ENCODE data around the gene GPR37L1. TPM values are rescaled to one million over a fixed set of nuclear protein-coding genes. Genes with fewer than 3 reads are reported as not detected.

GPR37L1 gene
- total RNA-seq, 2 experiments from 2014 or later, result not detected

- CTCF ChIA-PET, result interaction anchor here (0.6 to 2.9 kb wide), 14 partner anchors 10 to 1744 kb away, joined by 3 to 22 read pairs (median 5); partner anchors contain the start of genes ARL8A, LGR6, PPP1R12B and UBE2T
- POLR2A ChIA-PET, result interaction anchor here (0.7 to 1.4 kb wide), 5 partner anchors 8 to 187 kb away, joined by 3 to 8 read pairs (median 4); no protein-coding TSS in a partner anchor
- H3K4me3 ChIP-seq (ENCODE audit: low read length), result no peak overlapping the region
- intact Hi-C loops (cut with DNase I, micrococcal nuclease), result no loop called here
- Mint-ChIP-seq H3K4me1 (ENCODE audit: low read depth) (peaks cover 51% of the 10 kb centered on the region), H3K4me3 (peak overlapping the region; percentile 2), H3K27me3 (no peaks in the 10 kb centered on the region), H3K9me3 (no peaks in the 10 kb centered on the region), H3K27ac (peak overlapping the region; percentile 59), H3K36me3 (ENCODE audit: low read depth) (peaks cover 89% of the 10 kb centered on the region)
- H3K9me3 ChIP-seq (ENCODE audit: control insufficient read depth in 1 of 2, insufficient read depth in 1 of 2, low read length in 2 of 2), result no peaks in the 10 kb centered on the region
- peaks cover 66% of the 10 kb centered on the region for H3K4me1 ChIP-seq (ENCODE audit: insufficient read depth, low read length)
- H3K27me3 ChIP-seq (ENCODE audit: control insufficient read depth in 1 of 2, insufficient read depth in 2 of 2, low read length in 2 of 2), result no peaks in the 10 kb centered on the region
- peak; percentile 81 for ATAC-seq (ENCODE audit: poor library complexity)
- DNase-seq, result peak in 11 of 14 experiments; percentile 34 to 81 (median 44)
- H3K36me3 ChIP-seq (ENCODE audit: insufficient read depth, low read length), result peaks cover 85% of the 10 kb centered on the region
- H3K27ac ChIP-seq (ENCODE audit: low read depth in 1 of 2, low read length in 2 of 2), result peak overlapping the region in 1 of 2 donors; percentile 56
- TF ChIP-seq CTCF (IDR thresholded peaks at IDR 0.05), result peak; percentile 55
Observed at GRCh38 chr1:202154766-202155477, 32.2 kb downstream of the GPR37L1 start.

GRCh38 chr1:202155478-202156021 is 32.8 kb downstream of the GPR37L1 start:
- peaks cover 72% of the 10 kb centered on the region for H3K4me1 ChIP-seq (ENCODE audit: insufficient read depth, low read length)
- ChIA-PET POLR2A (interaction anchor here (1.0 to 1.4 kb wide), 4 partner anchors 8 to 187 kb away, joined by 3 to 4 read pairs (median 4); no protein-coding TSS in a partner anchor), CTCF (interaction anchor here (0.6 to 2.9 kb wide), 14 partner anchors 9 to 1745 kb away, joined by 3 to 22 read pairs (median 5); partner anchors contain the start of genes ARL8A, LGR6, PPP1R12B and UBE2T)
- intact Hi-C loops (cut with DNase I, micrococcal nuclease), result no loop called here
- peak overlapping the region in 1 of 2 donors; percentile 56 for H3K27ac ChIP-seq (ENCODE audit: low read depth in 1 of 2, low read length in 2 of 2)
- Mint-ChIP-seq H3K27ac (peak overlapping the region; percentile 59), H3K27me3 (no peaks in the 10 kb centered on the region), H3K9me3 (no peaks in the 10 kb centered on the region), H3K4me3 (no peak overlapping the region), H3K36me3 (ENCODE audit: low read depth) (peaks cover 89% of the 10 kb centered on the region), H3K4me1 (ENCODE audit: low read depth) (peaks cover 57% of the 10 kb centered on the region)
- no peak overlapping the region for H3K4me3 ChIP-seq (ENCODE audit: low read length)
- no peak for ATAC-seq (ENCODE audit: poor library complexity)
- H3K9me3 ChIP-seq (ENCODE audit: control insufficient read depth in 1 of 2, insufficient read depth in 1 of 2, low read length in 2 of 2), result no peaks in the 10 kb centered on the region
- H3K27me3 ChIP-seq (ENCODE audit: control insufficient read depth in 1 of 2, insufficient read depth in 2 of 2, low read length in 2 of 2), result no peaks in the 10 kb centered on the region
- peaks cover 78% of the 10 kb centered on the region for H3K36me3 ChIP-seq (ENCODE audit: insufficient read depth, low read length)
- no peak for TF ChIP-seq CTCF (IDR thresholded peaks at IDR 0.05)
- peak in 3 of 14 experiments; percentile 9 to 69 (median 53) for DNase-seq

- H3K4me1 Mint-ChIP-seq (ENCODE audit: low read depth), result peaks cover 62% of the 10 kb centered on the region
- CTCF ChIA-PET, result interaction anchor here (2.2 to 2.9 kb wide), 2 partner anchors 8 to 33 kb away, joined by 15 to 22 read pairs; no protein-coding TSS in a partner anchor
- H3K27me3 Mint-ChIP-seq, result no peaks in the 10 kb centered on the region
- POLR2A ChIA-PET, result interaction anchor here (1.4 kb wide), 1 partner anchor 9 kb away, joined by 4 read pairs; no protein-coding TSS in a partner anchor
- Histone ChIP-seq H3K27me3 (ENCODE audit: control insufficient read depth in 1 of 2, insufficient read depth in 2 of 2, low read length in 2 of 2) (no peaks in the 10 kb centered on the region), H3K4me3 (ENCODE audit: low read length) (no peak overlapping the region), H3K36me3 (ENCODE audit: insufficient read depth, low read length) (peaks cover 68% of the 10 kb centered on the region), H3K9me3 (ENCODE audit: control insufficient read depth in 1 of 2, insufficient read depth in 1 of 2, low read length in 2 of 2) (no peaks in the 10 kb centered on the region), H3K4me1 (ENCODE audit: insufficient read depth, low read length) (peaks cover 82% of the 10 kb centered on the region), H3K27ac (ENCODE audit: low read depth in 1 of 2, low read length in 2 of 2) (peak overlapping the region in 1 of 2 donors; percentile 7)
- peaks cover 80% of the 10 kb centered on the region for H3K36me3 Mint-ChIP-seq (ENCODE audit: low read depth)
- H3K4me3 Mint-ChIP-seq, result peak overlapping the region; percentile 49
- DNase-seq (no peak), ATAC-seq (ENCODE audit: poor library complexity) (no peak)
- peak overlapping the region; percentile 59 for H3K27ac Mint-ChIP-seq
- no peak for TF ChIP-seq CTCF (IDR thresholded peaks at IDR 0.05)
- H3K9me3 Mint-ChIP-seq, result no peaks in the 10 kb centered on the region
- intact Hi-C loops (cut with DNase I, micrococcal nuclease), result no loop called here
Observed at GRCh38 chr1:202156590-202156989, 33.9 kb downstream of the GPR37L1 start.
